Smooth muscle cell (in vitro differentiated cells): ENCODE data around the gene SIX1. TPM values are rescaled to one million over a fixed set of nuclear protein-coding genes. Genes with fewer than 3 reads are reported as not detected.

Experiments used
- DNase-seq: peaks from one replicate; lab custom pipeline; 2025; ENCODE audit not compliant: unreplicated experiment; lab: John Stamatoyannopoulos, UW
- H2AFZ ChIP-seq: fragments of 200-600 bp; sonication (generic); 2 replicates; pipeline ENCODE4 v1.6.0; 2016; ENCODE audit warnings: antibody characterized with exemption, low read depth, mild to moderate bottlenecking
- H3F3A ChIP-seq: fragments of 200-600 bp; sonication (generic); 2 replicates; pipeline ENCODE4 v1.6.0; 2017; ENCODE audit warnings: antibody characterized with exemption, low read depth
- H3K27ac ChIP-seq: fragments of 200-600 bp; sonication (generic); 2 replicates; pipeline ENCODE4 v1.5.1; 2016; ENCODE audit warnings: low read depth, mild to moderate bottlenecking
- H3K27me3 ChIP-seq: fragments of 200-600 bp; sonication (generic); 2 replicates; pipeline ENCODE4 v1.6.1; 2016; ENCODE audit warnings: low read depth, mild to moderate bottlenecking
- H3K36me3 ChIP-seq: fragments of 200-600 bp; sonication (generic); 2 replicates; pipeline ENCODE4 v1.5.1; 2016; ENCODE audit warnings: low read depth
- H3K4me1 ChIP-seq: fragments of 200-600 bp; sonication (generic); 2 replicates; pipeline ENCODE4 v1.5.1; 2016; ENCODE audit warnings: low read depth
- H3K4me2 ChIP-seq: fragments of 200-600 bp; sonication (generic); 2 replicates; pipeline ENCODE4 v1.6.0; 2016; ENCODE audit warnings: mild to moderate bottlenecking
- H3K4me3 ChIP-seq: fragments of 200-600 bp; sonication (generic); 2 replicates; pipeline ENCODE4 v1.5.1; 2016; ENCODE audit warnings: mild to moderate bottlenecking
- H3K79me2 ChIP-seq: fragments of 200-600 bp; sonication (generic); 2 replicates; pipeline ENCODE4 v1.6.0; 2016; ENCODE audit warnings: low read depth, mild to moderate bottlenecking
- H3K9ac ChIP-seq: fragments of 200-600 bp; sonication (generic); 2 replicates; pipeline ENCODE4 v1.6.0; 2016; ENCODE audit warnings: low read depth
- H3K9me3 ChIP-seq: fragments of 200-600 bp; sonication (generic); replicated peaks from 2 replicates; pipeline ENCODE4 v1.5.1; 2016; ENCODE audit warnings: low read depth
- H4K20me1 ChIP-seq: fragments of 200-600 bp; sonication (generic); 2 replicates; pipeline ENCODE4 v1.6.0; 2016; ENCODE audit warnings: low read depth
- CTCF ChIP-seq: fragments of 200-600 bp; sonication (generic); IDR thresholded peaks from 2 replicates; pipeline ENCODE4 v1.5.1; 2017; ENCODE audit warnings: borderline replicate concordance, mild to moderate bottlenecking, antibody characterized with exemption; ENCODE audit not compliant: insufficient read depth, poor library complexity, severe bottlenecking
- WGBS: methylation state at CpG from one replicate; pipeline ENCODE4 v1.1.7; 2016; ENCODE audit warnings: low lambda C conversion rate; 5-methylcytosine and 5-hydroxymethylcytosine counted together
- polyA plus RNA-seq: library from polyadenylated mRNA; unstranded; fragments of >200 nt; fragmentation: Nextera tagmentation; extraction: Ambion mirVana; gene quantifications from 2 replicates; pipeline ENCODE4 v1.2.1, GENCODE V29; 2016
- total RNA-seq: library from RNA; depleted of rRNA; stranded (reverse); fragments of >200 nt; gene quantifications from 2 replicates; pipeline ENCODE4 v1.2.3, GENCODE V29; 2014

Gene SIX1
- total and polyA plus RNA-seq, 2 experiments from 2014 or later: not detected

- no peak for DNase-seq
- 2% methylated on average over 66 of the region's 66 CpGs for WGBS
- peaks cover 97% of the 10 kb centered on the region for H3K27me3 ChIP-seq
Observed at GRCh38 chr14:60642270-60643140, 6.8 kb downstream of the SIX1 start.

GRCh38 chr14:60641742-60642269, 7.5 kb downstream of the SIX1 start:
- H3K36me3 ChIP-seq: no peaks in the 10 kb centered on the region
- no peak for TF ChIP-seq CTCF
- no peaks in the 10 kb centered on the region for H4K20me1 ChIP-seq
- no peak overlapping the region for H3K4me3 ChIP-seq
- no peak overlapping the region for H3K27ac ChIP-seq
- H2AFZ ChIP-seq: no peak overlapping the region
- peak overlapping the region; percentile 71 for H3K4me2 ChIP-seq
- no peak overlapping the region for H3K9ac ChIP-seq
- peaks cover 23% of the 10 kb centered on the region for H3K4me1 ChIP-seq
- no peaks in the 10 kb centered on the region for H3K79me2 ChIP-seq
- no peaks in the 10 kb centered on the region for H3F3A ChIP-seq
- DNase-seq: no peak
- H3K9me3 ChIP-seq: no peaks in the 10 kb centered on the region
- 5% methylated on average over 25 of the region's 25 CpGs for WGBS
- peaks cover 97% of the 10 kb centered on the region for H3K27me3 ChIP-seq

More at GRCh38 chr14:60642270-60643140, 6.8 kb downstream of the SIX1 start:
- Histone ChIP-seq H3K36me3 (no peaks in the 10 kb centered on the region), H3K27ac (no peak overlapping the region), H3K79me2 (no peaks in the 10 kb centered on the region), H2AFZ (no peak overlapping the region), H3K9ac (no peak overlapping the region), H3K9me3 (no peaks in the 10 kb centered on the region), H3F3A (no peaks in the 10 kb centered on the region), H3K4me2 (peak overlapping the region; percentile 71), H3K4me1 (peaks cover 16% of the 10 kb centered on the region), H3K4me3 (peak overlapping the region; percentile 11), H4K20me1 (no peaks in the 10 kb centered on the region)
- no peak for TF ChIP-seq CTCF

- DNase-seq: no peak
- H3K4me3 ChIP-seq: no peak overlapping the region
- no peak for TF ChIP-seq CTCF
- H3K9me3 ChIP-seq: no peaks in the 10 kb centered on the region
- no peak overlapping the region for H3K27ac ChIP-seq
- H3K79me2 ChIP-seq: no peaks in the 10 kb centered on the region
- peaks cover 97% of the 10 kb centered on the region for H3K27me3 ChIP-seq
- H3K36me3 ChIP-seq: no peaks in the 10 kb centered on the region
- H2AFZ ChIP-seq: no peak overlapping the region
- H3K9ac ChIP-seq: no peak overlapping the region
- no peaks in the 10 kb centered on the region for H3F3A ChIP-seq
- 5% methylated on average over 24 of the region's 24 CpGs for WGBS
- no peak overlapping the region for H3K4me2 ChIP-seq
- H3K4me1 ChIP-seq: peaks cover 23% of the 10 kb centered on the region
- no peaks in the 10 kb centered on the region for H4K20me1 ChIP-seq
Observed at GRCh38 chr14:60640859-60641741, 8.2 kb downstream of the SIX1 start.
